ENCODE results near the gene SRPK2.

DNA sequence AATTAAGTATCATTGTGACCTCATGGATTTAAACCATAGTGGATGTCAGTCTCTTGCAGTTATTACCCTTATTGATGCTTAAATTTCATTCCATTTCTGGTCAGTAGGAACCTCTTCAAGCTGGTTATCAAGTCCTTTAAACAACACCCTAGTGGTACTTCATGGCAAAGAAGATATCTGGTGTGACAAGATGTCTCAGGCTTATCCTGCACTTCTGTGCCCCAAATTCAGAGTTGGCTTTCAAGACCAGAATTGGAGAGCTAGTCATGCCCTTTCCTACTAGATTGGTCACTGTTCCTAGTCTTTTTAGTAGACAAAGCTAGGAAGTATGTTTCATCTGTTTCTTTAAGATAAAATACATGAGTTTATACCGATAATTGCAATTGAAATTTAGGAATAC, 319.8 kb downstream of the SRPK2 start:
- TF ChIP-seq EP300 (IDR thresholded peaks at IDR 0.05; ENCODE audit: borderline replicate concordance in 1 of 2, low read depth in 2 of 2, low read length in 2 of 2) (no peak), CREB1 (IDR thresholded peaks at IDR 0.05) (no peak), SAP30 (IDR thresholded peaks at IDR 0.05; ENCODE audit: insufficient read depth, insufficient replicate concordance, low read length) (no peak), CHD1 (IDR thresholded peaks at IDR 0.05; ENCODE audit: low read depth, low read length) (no peak), EZH2 (IDR thresholded peaks at IDR 0.05; ENCODE audit: low read depth, low read length, severe bottlenecking) (no peak)
- TF ChIP-seq, protein P1, sequence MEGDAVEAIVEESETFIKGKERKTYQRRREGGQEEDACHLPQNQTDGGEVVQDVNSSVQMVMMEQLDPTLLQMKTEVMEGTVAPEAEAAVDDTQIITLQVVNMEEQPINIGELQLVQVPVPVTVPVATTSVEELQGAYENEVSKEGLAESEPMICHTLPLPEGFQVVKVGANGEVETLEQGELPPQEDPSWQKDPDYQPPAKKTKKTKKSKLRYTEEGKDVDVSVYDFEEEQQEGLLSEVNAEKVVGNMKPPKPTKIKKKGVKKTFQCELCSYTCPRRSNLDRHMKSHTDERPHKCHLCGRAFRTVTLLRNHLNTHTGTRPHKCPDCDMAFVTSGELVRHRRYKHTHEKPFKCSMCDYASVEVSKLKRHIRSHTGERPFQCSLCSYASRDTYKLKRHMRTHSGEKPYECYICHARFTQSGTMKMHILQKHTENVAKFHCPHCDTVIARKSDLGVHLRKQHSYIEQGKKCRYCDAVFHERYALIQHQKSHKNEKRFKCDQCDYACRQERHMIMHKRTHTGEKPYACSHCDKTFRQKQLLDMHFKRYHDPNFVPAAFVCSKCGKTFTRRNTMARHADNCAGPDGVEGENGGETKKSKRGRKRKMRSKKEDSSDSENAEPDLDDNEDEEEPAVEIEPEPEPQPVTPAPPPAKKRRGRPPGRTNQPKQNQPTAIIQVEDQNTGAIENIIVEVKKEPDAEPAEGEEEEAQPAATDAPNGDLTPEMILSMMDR (IDR thresholded peaks at IDR 0.05; ENCODE audit: control extremely low read depth in 1 of 3, insufficient read depth in 1 of 3, low read depth in 1 of 3, low read length in 3 of 3): no peak
- TF ChIP-seq, protein P2, sequence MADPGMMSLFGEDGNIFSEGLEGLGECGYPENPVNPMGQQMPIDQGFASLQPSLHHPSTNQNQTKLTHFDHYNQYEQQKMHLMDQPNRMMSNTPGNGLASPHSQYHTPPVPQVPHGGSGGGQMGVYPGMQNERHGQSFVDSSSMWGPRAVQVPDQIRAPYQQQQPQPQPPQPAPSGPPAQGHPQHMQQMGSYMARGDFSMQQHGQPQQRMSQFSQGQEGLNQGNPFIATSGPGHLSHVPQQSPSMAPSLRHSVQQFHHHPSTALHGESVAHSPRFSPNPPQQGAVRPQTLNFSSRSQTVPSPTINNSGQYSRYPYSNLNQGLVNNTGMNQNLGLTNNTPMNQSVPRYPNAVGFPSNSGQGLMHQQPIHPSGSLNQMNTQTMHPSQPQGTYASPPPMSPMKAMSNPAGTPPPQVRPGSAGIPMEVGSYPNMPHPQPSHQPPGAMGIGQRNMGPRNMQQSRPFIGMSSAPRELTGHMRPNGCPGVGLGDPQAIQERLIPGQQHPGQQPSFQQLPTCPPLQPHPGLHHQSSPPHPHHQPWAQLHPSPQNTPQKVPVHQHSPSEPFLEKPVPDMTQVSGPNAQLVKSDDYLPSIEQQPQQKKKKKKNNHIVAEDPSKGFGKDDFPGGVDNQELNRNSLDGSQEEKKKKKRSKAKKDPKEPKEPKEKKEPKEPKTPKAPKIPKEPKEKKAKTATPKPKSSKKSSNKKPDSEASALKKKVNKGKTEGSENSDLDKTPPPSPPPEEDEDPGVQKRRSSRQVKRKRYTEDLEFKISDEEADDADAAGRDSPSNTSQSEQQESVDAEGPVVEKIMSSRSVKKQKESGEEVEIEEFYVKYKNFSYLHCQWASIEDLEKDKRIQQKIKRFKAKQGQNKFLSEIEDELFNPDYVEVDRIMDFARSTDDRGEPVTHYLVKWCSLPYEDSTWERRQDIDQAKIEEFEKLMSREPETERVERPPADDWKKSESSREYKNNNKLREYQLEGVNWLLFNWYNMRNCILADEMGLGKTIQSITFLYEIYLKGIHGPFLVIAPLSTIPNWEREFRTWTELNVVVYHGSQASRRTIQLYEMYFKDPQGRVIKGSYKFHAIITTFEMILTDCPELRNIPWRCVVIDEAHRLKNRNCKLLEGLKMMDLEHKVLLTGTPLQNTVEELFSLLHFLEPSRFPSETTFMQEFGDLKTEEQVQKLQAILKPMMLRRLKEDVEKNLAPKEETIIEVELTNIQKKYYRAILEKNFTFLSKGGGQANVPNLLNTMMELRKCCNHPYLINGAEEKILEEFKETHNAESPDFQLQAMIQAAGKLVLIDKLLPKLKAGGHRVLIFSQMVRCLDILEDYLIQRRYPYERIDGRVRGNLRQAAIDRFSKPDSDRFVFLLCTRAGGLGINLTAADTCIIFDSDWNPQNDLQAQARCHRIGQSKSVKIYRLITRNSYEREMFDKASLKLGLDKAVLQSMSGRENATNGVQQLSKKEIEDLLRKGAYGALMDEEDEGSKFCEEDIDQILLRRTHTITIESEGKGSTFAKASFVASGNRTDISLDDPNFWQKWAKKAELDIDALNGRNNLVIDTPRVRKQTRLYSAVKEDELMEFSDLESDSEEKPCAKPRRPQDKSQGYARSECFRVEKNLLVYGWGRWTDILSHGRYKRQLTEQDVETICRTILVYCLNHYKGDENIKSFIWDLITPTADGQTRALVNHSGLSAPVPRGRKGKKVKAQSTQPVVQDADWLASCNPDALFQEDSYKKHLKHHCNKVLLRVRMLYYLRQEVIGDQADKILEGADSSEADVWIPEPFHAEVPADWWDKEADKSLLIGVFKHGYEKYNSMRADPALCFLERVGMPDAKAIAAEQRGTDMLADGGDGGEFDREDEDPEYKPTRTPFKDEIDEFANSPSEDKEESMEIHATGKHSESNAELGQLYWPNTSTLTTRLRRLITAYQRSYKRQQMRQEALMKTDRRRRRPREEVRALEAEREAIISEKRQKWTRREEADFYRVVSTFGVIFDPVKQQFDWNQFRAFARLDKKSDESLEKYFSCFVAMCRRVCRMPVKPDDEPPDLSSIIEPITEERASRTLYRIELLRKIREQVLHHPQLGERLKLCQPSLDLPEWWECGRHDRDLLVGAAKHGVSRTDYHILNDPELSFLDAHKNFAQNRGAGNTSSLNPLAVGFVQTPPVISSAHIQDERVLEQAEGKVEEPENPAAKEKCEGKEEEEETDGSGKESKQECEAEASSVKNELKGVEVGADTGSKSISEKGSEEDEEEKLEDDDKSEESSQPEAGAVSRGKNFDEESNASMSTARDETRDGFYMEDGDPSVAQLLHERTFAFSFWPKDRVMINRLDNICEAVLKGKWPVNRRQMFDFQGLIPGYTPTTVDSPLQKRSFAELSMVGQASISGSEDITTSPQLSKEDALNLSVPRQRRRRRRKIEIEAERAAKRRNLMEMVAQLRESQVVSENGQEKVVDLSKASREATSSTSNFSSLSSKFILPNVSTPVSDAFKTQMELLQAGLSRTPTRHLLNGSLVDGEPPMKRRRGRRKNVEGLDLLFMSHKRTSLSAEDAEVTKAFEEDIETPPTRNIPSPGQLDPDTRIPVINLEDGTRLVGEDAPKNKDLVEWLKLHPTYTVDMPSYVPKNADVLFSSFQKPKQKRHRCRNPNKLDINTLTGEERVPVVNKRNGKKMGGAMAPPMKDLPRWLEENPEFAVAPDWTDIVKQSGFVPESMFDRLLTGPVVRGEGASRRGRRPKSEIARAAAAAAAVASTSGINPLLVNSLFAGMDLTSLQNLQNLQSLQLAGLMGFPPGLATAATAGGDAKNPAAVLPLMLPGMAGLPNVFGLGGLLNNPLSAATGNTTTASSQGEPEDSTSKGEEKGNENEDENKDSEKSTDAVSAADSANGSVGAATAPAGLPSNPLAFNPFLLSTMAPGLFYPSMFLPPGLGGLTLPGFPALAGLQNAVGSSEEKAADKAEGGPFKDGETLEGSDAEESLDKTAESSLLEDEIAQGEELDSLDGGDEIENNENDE (IDR thresholded peaks at IDR 0.05; ENCODE audit: insufficient replicate concordance, low read length): no peak
